ENCODE data around the gene ANKRD65. TPM values are rescaled to one million over a fixed set of nuclear protein-coding genes. Genes with fewer than 3 reads are reported as not detected.
A peak's percentile ranks its signal among the peaks of the same experiment; 100 is the strongest.
"Not testable (repeated sequence)": the region's sequence is repeated elsewhere in the genome, so short reads cannot be mapped to it uniquely, and the experiment has no call there.

ANKRD65 gene
- total RNA-seq, 1 donor from 2014 or later: 3.2 TPM

GRCh38 chr1:1373051-1373814 lies 47.8 kb downstream of the ANKRD65 start:
- no peaks in the 10 kb centered on the region for H3K27me3 ChIP-seq
- TF ChIP-seq POLR2A (IDR thresholded peaks at IDR 0.05) (no peak), POLR2AphosphoS5 (IDR thresholded peaks at IDR 0.05; ENCODE audit: insufficient read depth in 1 of 2, low read depth in 1 of 2) (no peak), CTCF (IDR thresholded peaks at IDR 0.05) (no peak)
- no peak overlapping the region for H3K27ac ChIP-seq
- peaks cover 40% of the 10 kb centered on the region for H3K4me1 ChIP-seq
- no peak for DNase-seq (ENCODE audit: extremely low spot score in 2 of 2)
- peaks cover 0 to 9% of the 10 kb centered on the region in 2 donors for H3K36me3 ChIP-seq
- intact Hi-C loops (cut with DNase I): no loop called here
- peak overlapping the region in 1 of 2 donors; percentile 93 for H3K4me3 ChIP-seq
- no peaks in the 10 kb centered on the region for H3K9me3 ChIP-seq

GRCh38 chr1:1371746-1372711 lies 49.0 kb downstream of the ANKRD65 start:
- no peaks in the 10 kb centered on the region for H3K9me3 ChIP-seq
- DNase-seq (ENCODE audit: extremely low spot score in 2 of 2): no peak
- no peak for TF ChIP-seq POLR2A (IDR thresholded peaks at IDR 0.05)
- peak; percentile 61 to 88 (median 85) for TF ChIP-seq CTCF (IDR thresholded peaks at IDR 0.05)
- TF ChIP-seq POLR2AphosphoS5 (IDR thresholded peaks at IDR 0.05; ENCODE audit: insufficient read depth in 1 of 2, low read depth in 1 of 2): peak in 1 of 2 donors; percentile 33
- intact Hi-C loops (cut with DNase I): no loop called here
- no peak overlapping the region for H3K4me3 ChIP-seq
- H3K27me3 ChIP-seq: no peaks in the 10 kb centered on the region
- H3K27ac ChIP-seq: no peak overlapping the region
- peaks cover 0 to 9% of the 10 kb centered on the region in 2 donors for H3K36me3 ChIP-seq
- H3K4me1 ChIP-seq: peaks cover 40% of the 10 kb centered on the region

GRCh38 chr1:1371364-1371745 lies 49.7 kb downstream of the ANKRD65 start:
- no peak overlapping the region for H3K27ac ChIP-seq
- DNase-seq (ENCODE audit: extremely low spot score in 2 of 2): no peak
- H3K9me3 ChIP-seq: no peaks in the 10 kb centered on the region
- H3K27me3 ChIP-seq: no peaks in the 10 kb centered on the region
- no peak for TF ChIP-seq POLR2AphosphoS5 (IDR thresholded peaks at IDR 0.05; ENCODE audit: insufficient read depth in 1 of 2, low read depth in 1 of 2)
- no peak for TF ChIP-seq POLR2A (IDR thresholded peaks at IDR 0.05)
- no peak for TF ChIP-seq CTCF (IDR thresholded peaks at IDR 0.05)
- H3K4me3 ChIP-seq: no peak overlapping the region
- H3K36me3 ChIP-seq: peaks cover 0 to 9% of the 10 kb centered on the region in 2 donors
- H3K4me1 ChIP-seq: peaks cover 39% of the 10 kb centered on the region
- intact Hi-C loops (cut with DNase I): no loop called here

- TF ChIP-seq POLR2AphosphoS5 (IDR thresholded peaks at IDR 0.05; ENCODE audit: insufficient read depth in 1 of 2, low read depth in 1 of 2): no peak
- TF ChIP-seq CTCF (IDR thresholded peaks at IDR 0.05): no peak
- no peak for TF ChIP-seq POLR2A (IDR thresholded peaks at IDR 0.05)
- Histone ChIP-seq H3K36me3 (peaks cover 0 to 9% of the 10 kb centered on the region in 2 donors), H3K4me3 (no peak overlapping the region), H3K27me3 (no peaks in the 10 kb centered on the region), H3K9me3 (no peaks in the 10 kb centered on the region), H3K4me1 (peaks cover 34% of the 10 kb centered on the region), H3K27ac (no peak overlapping the region)
- DNase-seq (ENCODE audit: extremely low spot score in 2 of 2): no peak
- intact Hi-C loops (cut with DNase I): no loop called here
Observed at GRCh38 chr1:1370771-1371300, 50.2 kb downstream of the ANKRD65 start.

GRCh38 chr1:1370094-1370493 lies 51.0 kb downstream of the ANKRD65 start:
- intact Hi-C loops (cut with DNase I); DNase-seq (ENCODE audit: extremely low spot score in 2 of 2); H3K9me3 ChIP-seq; H3K27me3 ChIP-seq; H3K36me3 ChIP-seq; H3K27ac ChIP-seq; H3K4me3 ChIP-seq: not testable (repeated sequence)
- H3K4me1 ChIP-seq: peaks cover 31% of the 10 kb centered on the region
